ENCODE results near the gene ARHGAP25. TPM values are rescaled to one million over a fixed set of nuclear protein-coding genes. Genes with fewer than 3 reads are reported as not detected.
A peak's percentile ranks its signal among the peaks of the same experiment; 100 is the strongest.

ARHGAP25 gene
- polyA plus RNA-seq, 1 experiment: 0.55 TPM

GRCh38 chr2:68817306-68817705 is 82.7 kb downstream of the ARHGAP25 start:
- no peaks in the 10 kb centered on the region for H3K27me3 ChIP-seq (ENCODE audit: control insufficient read depth, insufficient read depth, low read length)
- POLR2A ChIA-PET: no interaction called here
- no peak for TF ChIP-seq CTCF (IDR thresholded peaks at IDR 0.05; ENCODE audit: low read depth, low read length)
- H3K27ac ChIP-seq (ENCODE audit: low read depth, low read length): no peak overlapping the region
- H3K4me3 ChIP-seq (ENCODE audit: low read depth, low read length): no peak overlapping the region
- CTCF ChIA-PET: interaction anchor here (1.1 kb wide), 1 partner anchor 66 kb away, joined by 3 read pairs; no protein-coding TSS in a partner anchor
- no peaks in the 10 kb centered on the region for H3K9me3 ChIP-seq (ENCODE audit: control insufficient read depth, insufficient read depth, low read length)
- no peak for DNase-seq (ENCODE audit: low read depth, low spot score)

- Histone ChIP-seq H3K4me3 (ENCODE audit: low read depth, low read length) (no peak overlapping the region), H3K27me3 (ENCODE audit: control insufficient read depth, insufficient read depth, low read length) (no peaks in the 10 kb centered on the region), H3K27ac (ENCODE audit: low read depth, low read length) (peak overlapping the region; percentile 71), H3K9me3 (ENCODE audit: control insufficient read depth, insufficient read depth, low read length) (no peaks in the 10 kb centered on the region)
- TF ChIP-seq CTCF (IDR thresholded peaks at IDR 0.05; ENCODE audit: low read depth, low read length): no peak
- ChIA-PET POLR2A (interaction anchor here (0.8 kb wide), 1 partner anchor 10 kb away, joined by 4 read pairs; no protein-coding TSS in a partner anchor), CTCF (no interaction called here)
- DNase-seq (ENCODE audit: low read depth, low spot score): no peak
Measured at GRCh38 chr2:68819556-68819955, 84.9 kb downstream of the ARHGAP25 start.

GRCh38 chr2:68822207-68822872 is 87.7 kb downstream of the ARHGAP25 start:
- CTCF ChIA-PET: no interaction called here
- Histone ChIP-seq H3K9me3 (ENCODE audit: control insufficient read depth, insufficient read depth, low read length) (no peaks in the 10 kb centered on the region), H3K4me3 (ENCODE audit: low read depth, low read length) (no peak overlapping the region), H3K27ac (ENCODE audit: low read depth, low read length) (no peak overlapping the region), H3K27me3 (ENCODE audit: control insufficient read depth, insufficient read depth, low read length) (no peaks in the 10 kb centered on the region)
- no peak for TF ChIP-seq CTCF (IDR thresholded peaks at IDR 0.05; ENCODE audit: low read depth, low read length)
- POLR2A ChIA-PET: no interaction called here
- DNase-seq (ENCODE audit: low read depth, low spot score): no peak

- H3K9me3 ChIP-seq (ENCODE audit: control insufficient read depth, insufficient read depth, low read length): no peaks in the 10 kb centered on the region
- ChIA-PET POLR2A (interaction anchor here (0.6 kb wide), 1 partner anchor 84 kb away, joined by 3 read pairs; no protein-coding TSS in a partner anchor), CTCF (interaction anchor here (1.2 to 2.2 kb wide), 2 partner anchors 73 to 101 kb away, joined by 4 to 5 read pairs; no protein-coding TSS in a partner anchor)
- DNase-seq (ENCODE audit: low read depth, low spot score): no peak
- peak overlapping the region; percentile 31 for H3K27ac ChIP-seq (ENCODE audit: low read depth, low read length)
- no peak overlapping the region for H3K4me3 ChIP-seq (ENCODE audit: low read depth, low read length)
- H3K27me3 ChIP-seq (ENCODE audit: control insufficient read depth, insufficient read depth, low read length): no peaks in the 10 kb centered on the region
- no peak for TF ChIP-seq CTCF (IDR thresholded peaks at IDR 0.05; ENCODE audit: low read depth, low read length)
Measured at GRCh38 chr2:68824831-68825230, 90.2 kb downstream of the ARHGAP25 start.

- H3K4me3 ChIP-seq (ENCODE audit: low read depth, low read length): no peak overlapping the region
- POLR2A ChIA-PET: no interaction called here
- no peaks in the 10 kb centered on the region for H3K9me3 ChIP-seq (ENCODE audit: control insufficient read depth, insufficient read depth, low read length)
- H3K27me3 ChIP-seq (ENCODE audit: control insufficient read depth, insufficient read depth, low read length): no peaks in the 10 kb centered on the region
- TF ChIP-seq CTCF (IDR thresholded peaks at IDR 0.05; ENCODE audit: low read depth, low read length): no peak
- CTCF ChIA-PET: interaction anchor here (2.2 kb wide), 1 partner anchor 100 kb away, joined by 5 read pairs; no protein-coding TSS in a partner anchor
- DNase-seq (ENCODE audit: low read depth, low spot score): no peak
- H3K27ac ChIP-seq (ENCODE audit: low read depth, low read length): no peak overlapping the region
Measured at GRCh38 chr2:68825866-68826265, 91.3 kb downstream of the ARHGAP25 start.

Measured in AG04450 (cell line).